Neural progenitor cell (in vitro differentiated cells): ENCODE measurements around the gene NTN5.

Experiments used
- CTCF ChIP-seq: fragments of 200-600 bp; sonication (generic); IDR thresholded peaks from 2 replicates; pipeline ENCODE4 v1.5.1; 2017; ENCODE audit warnings: antibody characterized with exemption, mild to moderate bottlenecking
- EZH2 ChIP-seq: fragments of 200-600 bp; sonication (generic); IDR thresholded peaks from 2 replicates; pipeline ENCODE4 v1.6.1; 2017; ENCODE audit warnings: antibody characterized with exemption, mild to moderate bottlenecking, moderate library complexity
- EZH2phosphoT487 ChIP-seq: fragments of 200-600 bp; sonication (generic); IDR thresholded peaks from 2 replicates; pipeline ENCODE4 v1.6.1; 2017; ENCODE audit warnings: antibody characterized with exemption

DNA sequence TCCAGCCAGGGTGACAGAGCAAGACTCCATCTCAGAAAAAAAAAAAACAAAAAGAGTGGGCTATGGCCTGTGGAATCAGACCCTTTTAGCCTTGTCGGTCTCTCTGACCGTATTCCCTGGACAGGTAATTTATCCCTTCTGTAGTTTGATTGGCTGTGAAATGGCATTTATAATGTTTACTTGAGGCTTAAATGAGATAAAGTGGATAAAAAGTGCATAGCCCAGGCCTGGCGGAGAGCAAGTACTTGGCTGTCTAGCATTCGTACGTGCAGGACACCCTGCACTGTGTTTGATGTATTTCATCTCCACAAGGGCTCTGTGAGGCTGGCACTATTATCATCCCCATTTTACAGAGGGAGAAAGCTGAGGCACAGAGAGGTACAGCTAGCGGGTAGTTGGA is 7.0 kb downstream of the NTN5 start:
- TF ChIP-seq CTCF (no peak), EZH2 (no peak), EZH2phosphoT487 (no peak)
